Hepatocyte (in vitro differentiated cells): ENCODE measurements around the gene LINC00632. TPM values are rescaled to one million over a fixed set of nuclear protein-coding genes. Genes with fewer than 3 reads are reported as not detected.
A peak's percentile ranks its signal among the peaks of the same experiment; 100 is the strongest.

Experiments used
- DNase-seq: peaks from one replicate; pipeline ENCODE4 v3.0.0-alpha.2; 2016; ENCODE audit warnings: low spot score
- H2AFZ ChIP-seq: fragments of 200-600 bp; sonication (generic); 2 replicates; pipeline ENCODE4 v1.6.0; 2016; ENCODE audit warnings: antibody characterized with exemption, mild to moderate bottlenecking
- H3K27ac ChIP-seq: fragments of 200-600 bp; sonication (generic); 2 replicates; pipeline ENCODE4 v1.5.1; 2016; ENCODE audit warnings: mild to moderate bottlenecking
- H3K27me3 ChIP-seq: fragments of 200-600 bp; sonication (generic); 2 replicates; pipeline ENCODE4 v1.6.1; 2016
- H3K36me3 ChIP-seq: fragments of 200-600 bp; sonication (generic); replicated peaks from 2 replicates; pipeline ENCODE4 v1.5.1; 2016; ENCODE audit warnings: low read depth; ENCODE audit not compliant: insufficient read depth
- H3K4me1 ChIP-seq: fragments of 200-600 bp; sonication (generic); 2 replicates; pipeline ENCODE4 v1.5.1; 2016; ENCODE audit warnings: mild to moderate bottlenecking, moderate library complexity; ENCODE audit not compliant: insufficient read depth
- H3K4me2 ChIP-seq: fragments of 200-600 bp; sonication (generic); 2 replicates; pipeline ENCODE4 v1.6.0; 2016
- H3K4me3 ChIP-seq: fragments of 200-600 bp; sonication (generic); 2 replicates; pipeline ENCODE4 v1.5.1; 2016; ENCODE audit warnings: mild to moderate bottlenecking
- H3K79me2 ChIP-seq: fragments of 200-600 bp; sonication (generic); 2 replicates; pipeline ENCODE4 v1.6.0; 2017; ENCODE audit warnings: mild to moderate bottlenecking
- H3K9me2 ChIP-seq: fragments of 200-600 bp; sonication (generic); replicated peaks from 2 replicates; pipeline ENCODE4 v1.6.0; 2017; ENCODE audit warnings: mild to moderate bottlenecking; ENCODE audit not compliant: insufficient read depth
- H3K9me3 ChIP-seq: fragments of 200-600 bp; sonication (generic); 2 replicates; pipeline ENCODE4 v1.5.1; 2016; ENCODE audit warnings: low read depth, mild to moderate bottlenecking
- H4K20me1 ChIP-seq: fragments of 200-600 bp; sonication (generic); 2 replicates; pipeline ENCODE4 v1.6.0; 2016; ENCODE audit warnings: mild to moderate bottlenecking; ENCODE audit not compliant: insufficient read depth, poor library complexity, severe bottlenecking
- EZH2 ChIP-seq: fragments of 200-600 bp; sonication (generic); IDR thresholded peaks from 2 replicates; pipeline ENCODE4 v1.6.1; 2016; ENCODE audit warnings: antibody characterized with exemption, mild to moderate bottlenecking, borderline replicate concordance
- EZH2phosphoT487 ChIP-seq: fragments of 200-600 bp; sonication (generic); IDR thresholded peaks from one replicate; pipeline ENCODE4 v1.6.1; 2018; ENCODE audit warnings: antibody characterized with exemption, mild to moderate bottlenecking, low read depth, moderate library complexity; ENCODE audit not compliant: unreplicated experiment, severe bottlenecking
- WGBS: methylation state at CpG from one replicate; pipeline ENCODE4 v1.1.6; 2016; ENCODE audit warnings: low lambda C conversion rate; ENCODE audit errors: missing lambda C conversion rate; 5-methylcytosine and 5-hydroxymethylcytosine counted together
- polyA plus RNA-seq: library from polyadenylated mRNA; unstranded; fragments of >200 nt; fragmentation: Nextera tagmentation; extraction: Ambion mirVana; gene quantifications from 2 replicates; pipeline ENCODE4 v1.2.1, GENCODE V29; 2016
- total RNA-seq: library from RNA; depleted of rRNA; stranded (reverse); fragments of >200 nt; gene quantifications from 2 replicates; pipeline ENCODE4 v1.2.3, GENCODE V29; 2014
- TF ChIP-seq, protein P1 (sequence below): fragments of 200-600 bp; sonication (generic); IDR thresholded peaks from 2 replicates; pipeline ENCODE4 v1.5.1; 2016; ENCODE audit warnings: antibody characterized with exemption, mild to moderate bottlenecking; ENCODE audit not compliant: poor library complexity

LINC00632 gene
- total and polyA plus RNA-seq, 2 experiments from 2014 or later: 51.5 to 245 TPM

- Histone ChIP-seq H3K4me2 (peak overlapping the region; percentile 76), H3K9me3 (no peaks in the 10 kb centered on the region), H3K4me3 (peak overlapping the region; percentile 70), H3K27me3 (no peaks in the 10 kb centered on the region), H3K79me2 (peaks cover 12% of the 10 kb centered on the region), H3K36me3 (no peaks in the 10 kb centered on the region), H3K9me2 (no peaks in the 10 kb centered on the region), H3K4me1 (no peaks in the 10 kb centered on the region), H2AFZ (peak overlapping the region; percentile 65), H3K27ac (peak overlapping the region; percentile 94), H4K20me1 (no peaks in the 10 kb centered on the region)
- DNase-seq: peak; percentile 69
- TF ChIP-seq, protein P1, sequence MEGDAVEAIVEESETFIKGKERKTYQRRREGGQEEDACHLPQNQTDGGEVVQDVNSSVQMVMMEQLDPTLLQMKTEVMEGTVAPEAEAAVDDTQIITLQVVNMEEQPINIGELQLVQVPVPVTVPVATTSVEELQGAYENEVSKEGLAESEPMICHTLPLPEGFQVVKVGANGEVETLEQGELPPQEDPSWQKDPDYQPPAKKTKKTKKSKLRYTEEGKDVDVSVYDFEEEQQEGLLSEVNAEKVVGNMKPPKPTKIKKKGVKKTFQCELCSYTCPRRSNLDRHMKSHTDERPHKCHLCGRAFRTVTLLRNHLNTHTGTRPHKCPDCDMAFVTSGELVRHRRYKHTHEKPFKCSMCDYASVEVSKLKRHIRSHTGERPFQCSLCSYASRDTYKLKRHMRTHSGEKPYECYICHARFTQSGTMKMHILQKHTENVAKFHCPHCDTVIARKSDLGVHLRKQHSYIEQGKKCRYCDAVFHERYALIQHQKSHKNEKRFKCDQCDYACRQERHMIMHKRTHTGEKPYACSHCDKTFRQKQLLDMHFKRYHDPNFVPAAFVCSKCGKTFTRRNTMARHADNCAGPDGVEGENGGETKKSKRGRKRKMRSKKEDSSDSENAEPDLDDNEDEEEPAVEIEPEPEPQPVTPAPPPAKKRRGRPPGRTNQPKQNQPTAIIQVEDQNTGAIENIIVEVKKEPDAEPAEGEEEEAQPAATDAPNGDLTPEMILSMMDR: no peak
- TF ChIP-seq EZH2: no peak
- no peak for TF ChIP-seq EZH2phosphoT487
- 42% methylated on average over 27 of the region's 31 CpGs for WGBS
These were observed 54.9 kb downstream of the LINC00632 start for GRCh38 chrX:140764401-140764919.

DNA sequence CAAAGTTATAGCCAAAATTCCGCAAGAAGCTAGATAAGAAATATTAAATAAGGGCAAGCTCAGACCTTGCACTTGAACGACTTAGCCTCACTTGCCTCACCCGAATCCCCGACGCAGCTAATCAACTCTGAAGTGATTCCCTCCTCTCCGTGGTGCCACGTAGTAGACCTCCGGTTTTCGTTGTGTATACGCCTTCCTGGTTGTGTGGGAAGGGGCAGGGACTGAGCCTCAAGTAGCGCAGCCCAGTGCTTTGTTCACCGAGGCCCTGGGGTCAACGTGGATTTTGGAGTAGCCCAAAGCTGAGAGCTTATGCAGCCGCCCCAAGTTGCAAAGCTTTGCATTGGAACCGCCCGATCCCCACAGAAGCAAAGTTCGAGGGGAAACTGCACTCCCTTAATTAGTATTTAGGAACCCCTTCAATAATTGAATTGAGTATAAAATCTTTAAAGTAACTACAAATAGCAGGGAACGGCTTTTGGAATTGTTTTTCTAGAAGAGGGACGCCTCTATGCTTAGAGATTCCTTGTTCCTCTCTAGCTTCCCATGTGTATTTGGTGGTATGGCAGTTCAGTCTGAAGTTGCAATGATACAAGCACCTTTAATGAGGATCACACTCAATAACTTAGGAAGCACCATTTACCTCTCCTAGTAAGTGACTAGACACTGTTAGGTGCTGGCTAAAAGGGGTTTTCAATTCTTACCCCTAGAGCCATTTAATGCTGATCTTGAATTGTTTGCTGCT is 55.7 kb downstream of the LINC00632 start:
- H3K27me3 ChIP-seq: no peaks in the 10 kb centered on the region
- peak; percentile 35 for DNase-seq
- H3K4me3 ChIP-seq: peak overlapping the region; percentile 70
- H3K4me2 ChIP-seq: peak overlapping the region; percentile 76
- TF ChIP-seq, protein P1: no peak
- TF ChIP-seq EZH2phosphoT487 (no peak), EZH2 (no peak)
- no peaks in the 10 kb centered on the region for H3K36me3 ChIP-seq
- H3K79me2 ChIP-seq: peaks cover 12% of the 10 kb centered on the region
- 42% methylated on average over 19 of the region's 19 CpGs for WGBS
- H2AFZ ChIP-seq: peak overlapping the region; percentile 65
- H3K27ac ChIP-seq: peak overlapping the region; percentile 94
- H3K4me1 ChIP-seq: no peaks in the 10 kb centered on the region
- no peaks in the 10 kb centered on the region for H3K9me3 ChIP-seq
- H4K20me1 ChIP-seq: no peaks in the 10 kb centered on the region
- no peaks in the 10 kb centered on the region for H3K9me2 ChIP-seq

DNA sequence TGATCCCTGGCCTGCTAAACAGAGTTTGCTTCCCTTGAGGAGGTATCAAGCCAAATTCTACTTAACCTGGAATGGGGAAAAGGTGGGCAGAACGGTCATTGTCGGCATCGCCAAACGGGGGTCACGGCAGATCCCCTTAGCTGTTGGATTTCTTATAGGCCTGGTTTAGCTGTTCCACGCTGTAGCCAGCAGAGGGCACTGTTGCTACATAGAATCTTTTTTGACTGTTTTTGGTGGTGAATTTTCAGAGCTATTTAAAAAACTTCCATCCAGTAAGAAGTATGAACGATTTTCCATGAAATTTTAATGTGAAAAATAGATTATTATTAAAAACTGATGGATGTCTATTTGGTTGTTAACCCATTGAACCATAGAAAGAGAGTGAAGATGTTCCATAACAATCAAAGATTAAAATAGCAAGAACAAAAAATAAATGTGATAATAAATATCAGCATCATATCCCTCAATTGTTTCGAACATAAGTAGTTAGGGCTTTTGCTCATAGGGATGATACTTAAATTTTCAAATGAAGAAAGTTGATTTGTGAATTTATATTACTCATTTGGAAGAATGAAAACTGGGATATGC is 56.6 kb downstream of the LINC00632 start:
- H3K79me2 ChIP-seq: peaks cover 12% of the 10 kb centered on the region
- no peaks in the 10 kb centered on the region for H3K27me3 ChIP-seq
- peak overlapping the region; percentile 76 for H3K4me2 ChIP-seq
- H3K9me2 ChIP-seq: no peaks in the 10 kb centered on the region
- no peak overlapping the region for H3K4me3 ChIP-seq
- H4K20me1 ChIP-seq: no peaks in the 10 kb centered on the region
- TF ChIP-seq, protein P1: peak; percentile 78
- no peak for TF ChIP-seq EZH2phosphoT487
- WGBS: 31% methylated on average over 8 of the region's 8 CpGs
- H3K27ac ChIP-seq: peak overlapping the region; percentile 94
- no peaks in the 10 kb centered on the region for H3K4me1 ChIP-seq
- no peak overlapping the region for H2AFZ ChIP-seq
- no peaks in the 10 kb centered on the region for H3K9me3 ChIP-seq
- peak; percentile 67 for DNase-seq
- no peaks in the 10 kb centered on the region for H3K36me3 ChIP-seq
